AG08395 (cell line): ENCODE measurements around the gene UBE2U.

Experiments used
- DNase-seq: peaks from one replicate; pipeline ENCODE4 v3.0.0; 2012; ENCODE audit warnings: mixed read lengths, low spot score

Gene UBE2U

GRCh38 chr1:64203420-64203819 is at the start of gene UBE2U:
UBE2U (plus strand) TSS chr1:64203623; CDS start chr1:64204051, 428 bp downstream.
- DNase-seq, result no peak

- DNase-seq, result no peak
These were observed 48.1 kb upstream of the UBE2U start for GRCh38 chr1:64155278-64155677.

- DNase-seq, result peak; percentile 79
These were observed 42.0 kb upstream of the UBE2U start for GRCh38 chr1:64161357-64161941.

GRCh38 chr1:64162151-64162550 is 41.3 kb upstream of the UBE2U start:
- DNase-seq, result no peak

GRCh38 chr1:64162804-64163203 is 40.6 kb upstream of the UBE2U start:
- DNase-seq, result no peak

GRCh38 chr1:64163431-64163830 is 40.0 kb upstream of the UBE2U start:
- no peak for DNase-seq

GRCh38 chr1:64163970-64164369 is 39.5 kb upstream of the UBE2U start:
- peak; percentile 72 for DNase-seq

GRCh38 chr1:64166629-64167028 is 36.8 kb upstream of the UBE2U start:
- no peak for DNase-seq

GRCh38 chr1:64167176-64167575 is 36.2 kb upstream of the UBE2U start:
- peak; percentile 9 for DNase-seq

GRCh38 chr1:64171246-64171645 is 32.2 kb upstream of the UBE2U start:
- DNase-seq, result no peak

- DNase-seq, result peak; percentile 35
These were observed 31.6 kb upstream of the UBE2U start for GRCh38 chr1:64171797-64172281.

- no peak for DNase-seq
These were observed 30.9 kb upstream of the UBE2U start for GRCh38 chr1:64172458-64172983.

- DNase-seq, result no peak
These were observed 30.0 kb upstream of the UBE2U start for GRCh38 chr1:64173336-64173940.

- DNase-seq, result no peak
These were observed 27.8 kb upstream of the UBE2U start for GRCh38 chr1:64175639-64176038.

GRCh38 chr1:64176659-64177058 is 26.8 kb upstream of the UBE2U start:
- no peak for DNase-seq

- no peak for DNase-seq
These were observed 23.8 kb upstream of the UBE2U start for GRCh38 chr1:64179588-64179987.

- no peak for DNase-seq
These were observed 21.2 kb upstream of the UBE2U start for GRCh38 chr1:64182207-64182606.

- no peak for DNase-seq
These were observed 19.9 kb upstream of the UBE2U start for GRCh38 chr1:64183395-64184002.

GRCh38 chr1:64184003-64184440 is 19.4 kb upstream of the UBE2U start:
- DNase-seq, result no peak

GRCh38 chr1:64186138-64186897 is 17.1 kb upstream of the UBE2U start:
- no peak for DNase-seq

GRCh38 chr1:64186898-64187280 is 16.5 kb upstream of the UBE2U start:
- DNase-seq, result no peak

GRCh38 chr1:64187646-64188045 is 15.8 kb upstream of the UBE2U start:
- DNase-seq, result no peak
